Stimulated activated CD8-positive, alpha-beta memory T cell treated with anti-CD3 and anti-CD28 coated beads, Interleukin-4, amount 100 ng/mL, for 4 hours (primary cell): Measurements from ENCODE around the gene CEP72.

Experiments used
- DNase-seq, 2 donors: peaks; one replicate each; pipeline ENCODE4 v3.0.0-alpha.2; 2020; ENCODE audit warnings: low read depth in 2 of 2, low spot score in 1 of 2

CEP72 gene

GRCh38 chr5:652773-653350 is 40.7 kb downstream of the CEP72 start:
- DNase-seq = no peak

DNA sequence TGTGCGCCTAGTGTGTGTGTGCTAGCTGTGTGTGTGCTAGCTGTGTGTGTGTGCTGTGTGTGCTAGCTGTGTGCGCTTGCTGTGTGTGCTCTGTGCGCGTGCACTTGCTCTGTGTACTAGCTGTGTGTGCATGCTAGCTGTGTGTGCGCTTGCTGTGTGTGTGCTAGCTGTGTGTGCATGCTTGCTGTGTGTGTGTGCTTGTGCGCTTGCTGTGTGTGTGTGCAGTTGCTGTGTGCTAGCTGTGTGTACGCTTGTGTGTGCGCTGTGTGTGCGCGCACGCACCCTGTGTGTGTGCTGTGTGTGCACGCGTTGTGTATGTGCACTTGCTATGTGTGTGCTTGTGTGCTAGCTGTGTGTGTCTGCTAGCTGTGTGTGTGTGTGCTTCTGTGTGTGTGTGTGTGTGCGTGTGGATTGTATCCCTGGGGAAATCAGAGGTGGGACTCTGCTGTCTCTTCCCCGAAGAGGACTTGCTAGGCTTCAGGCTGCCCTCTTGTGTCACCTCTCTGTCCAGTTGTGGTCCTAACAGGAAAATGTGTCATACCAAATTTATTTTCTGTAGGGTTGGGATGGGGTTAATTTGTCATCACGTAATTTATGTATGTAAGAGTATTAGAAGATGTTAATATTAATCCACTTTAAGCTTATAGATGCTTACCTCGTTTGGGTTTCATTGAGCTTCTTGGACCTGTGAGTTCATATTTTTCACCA is 42.1 kb downstream of the CEP72 start:
- DNase-seq = no peak

- no peak for DNase-seq
Observed at GRCh38 chr5:655406-655805, 43.3 kb downstream of the CEP72 start.

DNA sequence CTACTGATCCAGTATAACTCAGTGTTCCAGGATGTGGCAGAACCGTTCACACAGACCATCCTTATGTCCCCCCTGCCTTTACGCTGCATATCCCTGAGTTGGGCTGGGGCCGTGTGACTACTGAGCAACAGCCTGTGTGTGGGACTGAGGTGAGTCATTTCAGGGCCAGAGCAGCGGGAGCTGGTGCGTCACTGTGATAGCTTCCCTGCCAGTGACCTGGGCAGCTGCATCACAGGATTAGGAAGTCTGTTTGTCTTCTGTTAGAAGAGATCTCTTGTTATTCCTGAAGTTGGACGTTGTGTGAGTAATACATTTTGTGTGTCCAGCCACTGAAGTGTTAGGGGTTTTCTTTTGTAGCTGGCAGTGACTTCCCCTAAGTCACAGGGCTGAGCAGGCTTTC is 45.4 kb downstream of the CEP72 start:
- DNase-seq = no peak

- DNase-seq = no peak
Observed at GRCh38 chr5:658103-658502, 46.0 kb downstream of the CEP72 start.

DNA sequence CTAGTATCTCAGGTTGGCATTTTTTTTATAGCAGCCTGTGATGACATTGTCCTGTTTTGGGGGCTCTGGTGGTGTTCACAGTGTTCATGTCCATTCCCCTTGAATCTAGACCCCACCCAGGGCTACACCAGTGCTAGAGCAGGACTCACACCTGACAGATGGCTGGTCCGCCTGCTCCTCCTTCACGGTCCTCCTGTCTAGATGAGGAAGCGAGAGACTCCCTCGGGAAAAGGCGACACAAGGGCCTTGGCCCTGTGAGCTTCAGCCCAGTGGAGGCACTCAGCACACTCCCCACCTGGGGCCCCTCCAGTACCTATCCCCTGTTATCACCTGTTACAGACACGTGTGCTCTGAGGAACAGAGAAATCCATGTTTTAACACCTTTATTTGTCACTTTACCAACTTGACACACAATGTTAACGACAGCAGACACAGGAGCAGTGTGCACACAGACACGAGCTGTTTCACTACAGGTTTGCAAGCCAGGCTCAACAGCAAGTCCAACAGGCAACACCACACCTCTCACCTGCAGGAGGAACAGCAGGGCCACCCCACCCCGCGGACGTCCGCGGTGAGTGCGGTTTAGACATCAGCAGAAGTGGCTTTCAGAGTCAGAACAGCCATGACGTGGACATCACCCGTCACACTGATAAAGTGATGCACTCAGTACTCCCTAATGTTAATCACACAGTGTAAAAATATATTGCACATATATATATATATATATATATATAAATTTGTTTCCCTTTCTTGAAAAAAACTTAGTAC is 47.5 kb downstream of the CEP72 start:
- DNase-seq = no peak

GRCh38 chr5:660491-661030 is 48.4 kb downstream of the CEP72 start:
- DNase-seq = no peak

GRCh38 chr5:661891-662750 is 50.0 kb downstream of the CEP72 start:
- DNase-seq = no peak

GRCh38 chr5:662751-663435 is 50.8 kb downstream of the CEP72 start:
- DNase-seq = no peak

DNA sequence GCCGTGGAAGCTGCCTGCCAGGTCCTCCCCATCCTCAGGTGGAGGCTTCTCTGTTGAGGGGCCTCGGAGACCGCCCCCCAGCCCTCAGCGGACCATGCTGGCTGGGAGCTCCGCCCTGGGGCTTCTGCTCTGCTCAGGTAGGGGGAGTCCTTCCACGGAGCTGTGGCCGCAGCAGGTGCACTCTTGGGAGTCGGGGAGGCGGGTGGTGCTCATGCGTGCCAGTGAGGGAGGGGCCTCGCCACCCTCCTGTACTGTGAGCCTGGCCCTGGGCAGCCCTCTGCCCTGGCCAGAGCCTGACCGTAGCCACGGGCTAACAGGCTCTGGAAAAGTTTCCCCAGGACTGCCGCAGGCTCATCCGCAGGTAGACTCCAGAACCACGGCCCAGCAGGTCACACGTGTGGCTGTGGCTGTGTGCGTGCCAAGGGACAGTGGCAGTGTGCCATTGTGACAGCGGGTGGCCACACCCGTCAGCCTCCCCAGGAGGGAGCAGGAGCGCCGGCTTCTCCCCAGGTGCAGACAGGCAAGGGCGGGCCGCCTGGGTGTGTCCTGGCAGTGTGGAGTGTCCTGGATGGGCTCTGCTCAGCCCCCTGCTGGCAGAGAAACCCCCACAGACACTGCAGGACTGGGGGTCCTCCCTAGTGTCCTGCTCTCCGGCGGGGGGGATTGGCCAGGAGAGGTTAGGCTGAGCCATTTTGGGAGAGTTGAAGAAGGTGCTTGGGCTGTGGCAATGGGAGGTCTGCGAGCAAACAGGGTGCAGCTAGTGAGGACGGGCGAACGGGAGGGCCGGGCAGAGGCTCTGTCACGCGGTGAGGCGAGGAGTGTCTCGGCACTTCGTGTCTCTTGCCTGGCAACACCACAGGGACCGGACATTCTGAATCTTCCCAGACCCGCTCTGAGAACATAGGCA is 51.5 kb downstream of the CEP72 start:
- no peak for DNase-seq

DNA sequence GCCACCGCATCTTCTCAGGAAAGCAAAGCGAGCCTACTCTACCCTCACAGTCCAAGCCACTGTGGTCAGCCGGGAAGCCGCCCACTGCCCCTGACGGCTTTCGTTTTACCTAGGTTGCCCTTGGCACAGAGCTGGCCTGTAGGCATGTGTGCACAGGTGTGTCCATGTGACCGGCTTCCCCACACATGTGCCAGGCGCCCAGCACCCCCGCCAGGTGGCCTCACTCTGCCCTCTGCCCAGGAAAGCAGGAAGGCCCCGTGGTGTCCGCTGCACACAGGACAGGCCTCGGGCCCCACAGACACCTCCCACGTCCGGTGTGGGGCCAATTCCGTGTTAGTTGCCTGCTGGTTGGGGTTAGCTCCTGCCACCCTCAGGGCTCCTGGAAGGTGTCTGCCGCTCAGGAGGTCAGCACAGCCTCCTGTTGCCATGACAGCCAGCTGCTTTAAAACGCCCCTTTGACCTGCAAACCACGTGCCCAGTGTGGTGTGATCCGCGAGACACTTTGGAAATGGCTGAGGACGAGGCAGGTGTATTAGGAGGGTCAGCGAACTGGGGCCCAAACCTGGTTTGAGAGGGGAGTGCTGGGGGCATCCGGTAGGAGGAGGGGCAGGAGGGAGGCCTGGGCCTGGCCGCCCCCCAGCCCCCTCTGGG is 52.3 kb downstream of the CEP72 start:
- DNase-seq = no peak

DNA sequence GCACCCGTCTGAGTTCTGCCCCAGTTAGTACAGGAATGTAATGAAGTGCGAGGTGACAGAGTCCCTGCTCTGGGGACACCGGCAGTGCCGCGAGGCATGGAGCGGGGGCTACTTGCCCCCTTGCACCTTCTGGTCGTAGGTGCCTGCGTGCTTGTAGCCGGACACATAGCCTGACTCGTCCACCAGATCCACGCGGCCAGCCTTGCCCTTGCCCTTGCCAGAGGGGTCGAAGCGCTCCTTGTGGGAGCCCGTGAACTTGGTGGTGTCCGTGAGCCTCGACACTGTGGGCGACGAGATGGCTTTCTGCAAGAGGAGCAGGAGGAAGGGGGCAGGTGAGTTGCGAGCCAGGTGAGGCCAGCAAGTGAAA is 52.8 kb downstream of the CEP72 start:
- no peak for DNase-seq

DNA sequence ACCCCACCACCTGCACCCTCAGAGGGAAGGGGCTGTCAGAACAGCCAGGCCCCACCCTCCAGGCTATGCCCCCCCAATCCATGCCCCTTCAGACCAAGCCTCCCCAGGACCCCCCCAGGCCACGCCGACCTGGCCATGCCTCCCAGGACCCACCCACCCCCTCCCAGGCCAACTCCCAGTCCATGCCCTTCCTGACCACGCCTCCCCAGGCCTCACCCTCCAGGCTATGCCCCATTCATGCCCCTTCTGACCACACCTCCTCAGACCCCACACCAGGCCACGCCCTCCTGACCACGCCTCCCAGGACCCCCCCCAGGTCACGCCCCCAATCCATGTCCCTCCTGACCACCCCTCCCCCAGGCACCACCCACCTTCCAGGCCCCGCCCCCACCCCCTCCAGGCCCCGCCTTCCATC is 53.4 kb downstream of the CEP72 start:
- DNase-seq = no peak

GRCh38 chr5:665956-666711 is 54.0 kb downstream of the CEP72 start:
- DNase-seq = no peak

DNA sequence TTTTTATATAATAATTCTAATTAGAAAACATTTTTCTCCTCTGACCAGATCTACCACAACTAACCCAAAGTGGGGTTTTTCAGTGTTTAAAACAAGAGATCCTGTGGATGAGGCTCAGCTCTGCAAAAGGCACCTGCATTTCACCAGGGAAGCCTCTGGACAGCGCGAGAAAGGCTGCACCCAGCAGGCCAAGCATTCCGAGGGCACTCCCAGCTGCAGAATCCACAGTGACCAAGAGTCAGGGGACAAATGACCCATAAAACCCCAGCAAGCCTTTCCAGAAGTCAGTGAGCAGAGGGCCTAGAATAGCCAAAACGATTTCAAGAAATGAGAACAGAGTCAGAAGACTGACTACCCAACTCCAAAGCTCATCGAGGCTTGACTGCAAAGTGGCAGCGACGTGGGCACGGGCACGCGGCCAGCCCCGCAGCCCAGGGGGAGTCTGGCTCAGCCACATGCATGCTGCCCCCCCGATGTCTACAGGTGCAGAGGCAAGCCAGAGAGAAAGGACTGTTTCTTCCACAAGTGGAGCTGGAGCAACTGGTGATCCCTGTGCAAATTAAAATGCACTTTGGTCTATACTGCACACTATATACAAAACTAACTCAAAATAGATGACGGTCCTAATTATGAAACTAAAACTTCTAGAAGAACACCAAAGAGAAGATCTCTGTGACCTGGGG is 54.8 kb downstream of the CEP72 start:
- no peak for DNase-seq

- no peak for DNase-seq
Observed at GRCh38 chr5:668283-668995, 56.3 kb downstream of the CEP72 start.
